ENCODE data around the gene PSMD13. TPM values are rescaled to one million over a fixed set of nuclear protein-coding genes. Genes with fewer than 3 reads are reported as not detected.

The PSMD13 gene
- total and polyA plus RNA-seq, 2 of the 13 experiments (the other 11 are each of a cell fraction or from before 2014, with no cell fraction given): 83.0 to 117 TPM

DNA sequence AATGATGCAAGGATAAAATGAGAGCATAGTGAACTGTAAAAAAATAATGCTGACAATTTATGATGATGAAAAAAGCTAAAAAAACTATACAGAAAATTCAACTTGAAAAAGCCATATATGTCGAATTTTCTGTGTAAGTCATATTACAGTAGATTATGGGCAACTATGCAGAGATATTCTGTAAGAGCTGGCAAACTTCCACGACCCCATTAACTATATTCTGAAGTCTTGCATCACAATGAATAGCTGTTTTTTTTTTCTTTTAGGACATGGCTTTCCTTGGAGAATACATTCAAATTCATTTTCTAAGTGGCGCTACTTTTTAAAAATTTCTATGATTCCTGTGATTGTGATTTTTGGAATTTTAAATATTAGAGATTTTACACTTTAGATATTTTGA is 18.4 kb downstream of the PSMD13 start:
- Histone ChIP-seq H3K27me3 (ENCODE audit: control insufficient read depth in 1 of 2, insufficient read depth in 2 of 2, low read length in 2 of 2) (peaks cover 0 to 7% of the 10 kb centered on the region in 2 experiments; a peak in 1 of 5 replicates), H2AFZ (ENCODE audit: low read length) (no peak overlapping the region), H3K4me1 (ENCODE audit: insufficient read depth, low read length) (peaks cover 8% of the 10 kb centered on the region; the same call in 1 of the 2 replicates), H4K20me1 (ENCODE audit: insufficient read depth, low read length) (no peaks in the 10 kb centered on the region), H3K9ac (ENCODE audit: insufficient read depth, low read depth, low read length) (no peak overlapping the region), H3K36me3 (replicated peaks in 1 of 2; ENCODE audit: control insufficient read depth in 1 of 2, insufficient read depth in 2 of 2, low read length in 2 of 2) (peaks cover 18 to 31% of the 10 kb centered on the region in 2 experiments; a peak in 4 of 5 replicates), H3K9me3 (ENCODE audit: low read length) (no peaks in the 10 kb centered on the region), H3K4me2 (ENCODE audit: low read depth, low read length) (no peak overlapping the region), H3K27ac (ENCODE audit: extremely low read length, insufficient read depth, low read length) (no peak overlapping the region), H3K79me2 (ENCODE audit: insufficient read depth, low read length) (no peaks in the 10 kb centered on the region), H3K4me3 (replicated peaks in 1 of 3; ENCODE audit: insufficient read depth in 1 of 3, low read depth in 2 of 3, low read length in 3 of 3) (no peak overlapping the region)
- CTCF ChIA-PET (ENCODE audit: low intra/inter-chr PET ratio, low total read pairs): no interaction called here
- FAIRE-seq (no peak), ATAC-seq (no peak), DNase-seq (ENCODE audit: low spot score) (no peak)
- no TSS peak for BruUV-seq (replicated peaks)
- POLR2A ChIA-PET: no interaction called here
- 43% methylated on average over 3 of the region's 3 CpGs for WGBS (ENCODE audit: low lambda C conversion rate)
- in situ Hi-C loops (cut with HindIII; ENCODE audit: extremely low pct_ligation_motif_present, low pct_unique_long_range_greater_than_20kb) (no loop called here), intact Hi-C loops (cut with micrococcal nuclease; ENCODE audit: unreplicated experiment) (no loop called here)
- TF ChIP-seq ZNF225 (CRISPR knock-in tag; IDR thresholded peaks at IDR 0.05) (no peak), RBFOX2 (IDR thresholded peaks at IDR 0.05; ENCODE audit: low read depth, low read length) (no peak), MTA3 (CRISPR knock-in tag; IDR thresholded peaks at IDR 0.05) (no peak), JUN (CRISPR knock-in tag; IDR thresholded peaks at IDR 0.05) (no peak)
- TF ChIP-seq, protein P1, sequence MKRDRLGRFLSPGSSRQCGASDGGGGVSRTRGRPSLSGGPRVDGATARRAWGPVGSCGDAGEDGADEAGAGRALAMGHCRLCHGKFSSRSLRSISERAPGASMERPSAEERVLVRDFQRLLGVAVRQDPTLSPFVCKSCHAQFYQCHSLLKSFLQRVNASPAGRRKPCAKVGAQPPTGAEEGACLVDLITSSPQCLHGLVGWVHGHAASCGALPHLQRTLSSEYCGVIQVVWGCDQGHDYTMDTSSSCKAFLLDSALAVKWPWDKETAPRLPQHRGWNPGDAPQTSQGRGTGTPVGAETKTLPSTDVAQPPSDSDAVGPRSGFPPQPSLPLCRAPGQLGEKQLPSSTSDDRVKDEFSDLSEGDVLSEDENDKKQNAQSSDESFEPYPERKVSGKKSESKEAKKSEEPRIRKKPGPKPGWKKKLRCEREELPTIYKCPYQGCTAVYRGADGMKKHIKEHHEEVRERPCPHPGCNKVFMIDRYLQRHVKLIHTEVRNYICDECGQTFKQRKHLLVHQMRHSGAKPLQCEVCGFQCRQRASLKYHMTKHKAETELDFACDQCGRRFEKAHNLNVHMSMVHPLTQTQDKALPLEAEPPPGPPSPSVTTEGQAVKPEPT (CRISPR knock-in tag; IDR thresholded peaks at IDR 0.05; ENCODE audit: low read depth): no peak
- TF ChIP-seq, protein P2, sequence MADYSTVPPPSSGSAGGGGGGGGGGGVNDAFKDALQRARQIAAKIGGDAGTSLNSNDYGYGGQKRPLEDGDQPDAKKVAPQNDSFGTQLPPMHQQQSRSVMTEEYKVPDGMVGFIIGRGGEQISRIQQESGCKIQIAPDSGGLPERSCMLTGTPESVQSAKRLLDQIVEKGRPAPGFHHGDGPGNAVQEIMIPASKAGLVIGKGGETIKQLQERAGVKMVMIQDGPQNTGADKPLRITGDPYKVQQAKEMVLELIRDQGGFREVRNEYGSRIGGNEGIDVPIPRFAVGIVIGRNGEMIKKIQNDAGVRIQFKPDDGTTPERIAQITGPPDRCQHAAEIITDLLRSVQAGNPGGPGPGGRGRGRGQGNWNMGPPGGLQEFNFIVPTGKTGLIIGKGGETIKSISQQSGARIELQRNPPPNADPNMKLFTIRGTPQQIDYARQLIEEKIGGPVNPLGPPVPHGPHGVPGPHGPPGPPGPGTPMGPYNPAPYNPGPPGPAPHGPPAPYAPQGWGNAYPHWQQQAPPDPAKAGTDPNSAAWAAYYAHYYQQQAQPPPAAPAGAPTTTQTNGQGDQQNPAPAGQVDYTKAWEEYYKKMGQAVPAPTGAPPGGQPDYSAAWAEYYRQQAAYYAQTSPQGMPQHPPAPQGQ (CRISPR knock-in tag; IDR thresholded peaks at IDR 0.05; ENCODE audit: borderline replicate concordance): no peak
- TF ChIP-seq, protein P3, sequence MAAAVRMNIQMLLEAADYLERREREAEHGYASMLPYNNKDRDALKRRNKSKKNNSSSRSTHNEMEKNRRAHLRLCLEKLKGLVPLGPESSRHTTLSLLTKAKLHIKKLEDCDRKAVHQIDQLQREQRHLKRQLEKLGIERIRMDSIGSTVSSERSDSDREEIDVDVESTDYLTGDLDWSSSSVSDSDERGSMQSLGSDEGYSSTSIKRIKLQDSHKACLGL (CRISPR knock-in tag; IDR thresholded peaks at IDR 0.05): no peak
- TF ChIP-seq, protein P4, sequence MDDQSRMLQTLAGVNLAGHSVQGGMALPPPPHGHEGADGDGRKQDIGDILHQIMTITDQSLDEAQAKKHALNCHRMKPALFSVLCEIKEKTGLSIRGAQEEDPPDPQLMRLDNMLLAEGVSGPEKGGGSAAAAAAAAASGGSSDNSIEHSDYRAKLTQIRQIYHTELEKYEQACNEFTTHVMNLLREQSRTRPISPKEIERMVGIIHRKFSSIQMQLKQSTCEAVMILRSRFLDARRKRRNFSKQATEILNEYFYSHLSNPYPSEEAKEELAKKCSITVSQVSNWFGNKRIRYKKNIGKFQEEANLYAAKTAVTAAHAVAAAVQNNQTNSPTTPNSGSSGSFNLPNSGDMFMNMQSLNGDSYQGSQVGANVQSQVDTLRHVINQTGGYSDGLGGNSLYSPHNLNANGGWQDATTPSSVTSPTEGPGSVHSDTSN (CRISPR knock-in tag; IDR thresholded peaks at IDR 0.05; ENCODE audit: borderline replicate concordance): no peak
- TF ChIP-seq, protein P5, sequence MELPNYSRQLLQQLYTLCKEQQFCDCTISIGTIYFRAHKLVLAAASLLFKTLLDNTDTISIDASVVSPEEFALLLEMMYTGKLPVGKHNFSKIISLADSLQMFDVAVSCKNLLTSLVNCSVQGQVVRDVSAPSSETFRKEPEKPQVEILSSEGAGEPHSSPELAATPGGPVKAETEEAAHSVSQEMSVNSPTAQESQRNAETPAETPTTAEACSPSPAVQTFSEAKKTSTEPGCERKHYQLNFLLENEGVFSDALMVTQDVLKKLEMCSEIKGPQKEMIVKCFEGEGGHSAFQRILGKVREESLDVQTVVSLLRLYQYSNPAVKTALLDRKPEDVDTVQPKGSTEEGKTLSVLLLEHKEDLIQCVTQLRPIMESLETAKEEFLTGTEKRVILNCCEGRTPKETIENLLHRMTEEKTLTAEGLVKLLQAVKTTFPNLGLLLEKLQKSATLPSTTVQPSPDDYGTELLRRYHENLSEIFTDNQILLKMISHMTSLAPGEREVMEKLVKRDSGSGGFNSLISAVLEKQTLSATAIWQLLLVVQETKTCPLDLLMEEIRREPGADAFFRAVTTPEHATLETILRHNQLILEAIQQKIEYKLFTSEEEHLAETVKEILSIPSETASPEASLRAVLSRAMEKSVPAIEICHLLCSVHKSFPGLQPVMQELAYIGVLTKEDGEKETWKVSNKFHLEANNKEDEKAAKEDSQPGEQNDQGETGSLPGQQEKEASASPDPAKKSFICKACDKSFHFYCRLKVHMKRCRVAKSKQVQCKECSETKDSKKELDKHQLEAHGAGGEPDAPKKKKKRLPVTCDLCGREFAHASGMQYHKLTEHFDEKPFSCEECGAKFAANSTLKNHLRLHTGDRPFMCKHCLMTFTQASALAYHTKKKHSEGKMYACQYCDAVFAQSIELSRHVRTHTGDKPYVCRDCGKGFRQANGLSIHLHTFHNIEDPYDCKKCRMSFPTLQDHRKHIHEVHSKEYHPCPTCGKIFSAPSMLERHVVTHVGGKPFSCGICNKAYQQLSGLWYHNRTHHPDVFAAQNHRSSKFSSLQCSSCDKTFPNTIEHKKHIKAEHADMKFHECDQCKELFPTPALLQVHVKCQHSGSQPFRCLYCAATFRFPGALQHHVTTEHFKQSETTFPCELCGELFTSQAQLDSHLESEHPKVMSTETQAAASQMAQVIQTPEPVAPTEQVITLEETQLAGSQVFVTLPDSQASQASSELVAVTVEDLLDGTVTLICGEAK (IDR thresholded peaks at IDR 0.05): no peak
- TF ChIP-seq, protein P5 (CRISPR knock-in tag; IDR thresholded peaks at IDR 0.05): no peak

All from HepG2 (cell line).